Activated naive CD4-positive, alpha-beta T cell treated with anti-CD3 and anti-CD28 coated beads, Interleukin-2, amount 10 ng/mL, durations not matched to agents 7 days and 5 days (primary cell): ENCODE data around the gene SLC44A1.

ENCODE experiments used
- CTCF ChIA-PET: fragments of 350-600 bp; sonication (Branson Sonifier 250); formaldehyde crosslinking; loops from one replicate; lab custom pipeline; 2021; ENCODE audit warnings: antibody characterized with exemption; lab: Charles Lee
- DNase-seq: peaks from one replicate; pipeline ENCODE4 v3.0.0-alpha.2; 2020
- H3K27ac Mint-ChIP-seq: one replicate; pipeline ENCODE4 v1.8.0; 2021; ENCODE audit warnings: mild to moderate bottlenecking, moderate library complexity, mixed read lengths
- H3K27me3 Mint-ChIP-seq: one replicate; pipeline ENCODE4 v1.8.0; 2021; ENCODE audit warnings: mild to moderate bottlenecking, mixed read lengths
- H3K36me3 Mint-ChIP-seq: one replicate; pipeline ENCODE4 v1.8.0; 2021; ENCODE audit warnings: mixed read lengths
- H3K4me1 Mint-ChIP-seq: one replicate; pipeline ENCODE4 v1.8.0; 2021; ENCODE audit warnings: mixed read lengths
- H3K4me3 Mint-ChIP-seq: one replicate; pipeline ENCODE4 v1.8.0; 2021; ENCODE audit warnings: mild to moderate bottlenecking, moderate library complexity, mixed read lengths
- H3K9me3 Mint-ChIP-seq: one replicate; pipeline ENCODE4 v1.8.0; 2021; ENCODE audit warnings: mixed read lengths

The SLC44A1 gene

DNA sequence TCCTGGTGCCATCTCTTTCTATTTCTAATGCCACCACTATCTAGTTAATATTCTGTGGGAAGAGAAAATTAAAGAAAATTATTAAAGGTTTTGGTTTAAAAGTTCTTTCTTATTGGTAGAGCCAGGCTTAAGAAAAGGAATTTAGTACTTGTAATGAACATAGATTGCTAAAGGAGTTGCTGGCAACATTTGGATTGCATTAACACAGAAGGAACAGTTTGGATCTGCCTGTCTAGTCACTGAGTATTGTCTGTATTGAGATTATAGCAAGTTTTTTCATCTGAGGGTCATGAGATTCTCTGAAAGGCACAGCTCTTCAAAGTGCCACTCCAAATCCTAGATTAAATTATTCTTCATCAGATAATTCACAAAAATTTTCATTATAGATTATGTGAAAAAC lies 235.4 kb downstream of the SLC44A1 start:
- Mint-ChIP-seq H3K27ac (no peak overlapping the region), H3K9me3 (no peaks in the 10 kb centered on the region), H3K36me3 (no peaks in the 10 kb centered on the region), H3K27me3 (no peaks in the 10 kb centered on the region), H3K4me3 (no peak overlapping the region), H3K4me1 (no peaks in the 10 kb centered on the region)
- CTCF ChIA-PET = no interaction called here
- no peak for DNase-seq

DNA sequence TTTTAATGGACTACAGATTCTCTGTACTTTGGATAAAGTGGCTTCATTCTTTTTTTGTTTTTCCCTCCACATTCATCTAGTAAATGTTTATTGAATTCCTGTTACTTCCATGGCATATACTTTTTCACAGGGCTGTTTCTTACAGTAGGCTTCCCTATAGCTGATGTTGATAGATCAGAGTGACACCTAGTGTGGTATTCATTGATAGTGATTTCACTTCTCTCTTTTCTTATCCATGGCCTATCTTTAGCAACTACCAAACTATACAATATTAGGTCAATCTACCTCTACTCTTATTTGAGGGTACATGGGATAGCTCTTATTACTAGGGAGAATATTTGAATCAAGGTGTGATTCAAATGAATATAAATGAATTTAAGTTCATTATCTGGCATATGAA lies 239.2 kb downstream of the SLC44A1 start:
- DNase-seq = no peak
- no peak overlapping the region for H3K27ac Mint-ChIP-seq
- H3K4me3 Mint-ChIP-seq = no peak overlapping the region
- H3K36me3 Mint-ChIP-seq = no peaks in the 10 kb centered on the region
- CTCF ChIA-PET = no interaction called here
- H3K9me3 Mint-ChIP-seq = no peaks in the 10 kb centered on the region
- no peaks in the 10 kb centered on the region for H3K27me3 Mint-ChIP-seq
- H3K4me1 Mint-ChIP-seq = no peaks in the 10 kb centered on the region

DNA sequence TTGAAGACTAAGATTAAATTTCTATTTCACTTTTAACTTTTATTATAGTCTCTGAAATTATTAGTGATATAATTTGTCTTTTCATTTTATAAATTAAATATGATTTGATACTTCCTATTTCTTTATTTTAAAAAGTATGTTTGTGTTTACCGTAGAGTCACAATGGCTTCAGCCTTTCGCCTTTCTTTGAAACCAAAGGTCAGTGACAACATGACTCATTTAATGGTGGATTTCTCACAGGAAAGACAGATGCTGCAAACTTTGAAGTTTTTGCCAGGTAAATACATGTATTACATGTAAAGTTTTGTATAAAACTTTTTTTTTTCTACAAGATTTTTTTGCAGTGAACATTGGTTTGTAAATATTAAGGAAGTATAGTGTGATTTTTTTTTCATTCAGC lies 239.8 kb downstream of the SLC44A1 start:
- H3K36me3 Mint-ChIP-seq = no peaks in the 10 kb centered on the region
- H3K4me3 Mint-ChIP-seq = no peak overlapping the region
- no peaks in the 10 kb centered on the region for H3K27me3 Mint-ChIP-seq
- CTCF ChIA-PET = no interaction called here
- H3K27ac Mint-ChIP-seq = no peak overlapping the region
- DNase-seq = no peak
- no peaks in the 10 kb centered on the region for H3K4me1 Mint-ChIP-seq
- H3K9me3 Mint-ChIP-seq = no peaks in the 10 kb centered on the region

DNA sequence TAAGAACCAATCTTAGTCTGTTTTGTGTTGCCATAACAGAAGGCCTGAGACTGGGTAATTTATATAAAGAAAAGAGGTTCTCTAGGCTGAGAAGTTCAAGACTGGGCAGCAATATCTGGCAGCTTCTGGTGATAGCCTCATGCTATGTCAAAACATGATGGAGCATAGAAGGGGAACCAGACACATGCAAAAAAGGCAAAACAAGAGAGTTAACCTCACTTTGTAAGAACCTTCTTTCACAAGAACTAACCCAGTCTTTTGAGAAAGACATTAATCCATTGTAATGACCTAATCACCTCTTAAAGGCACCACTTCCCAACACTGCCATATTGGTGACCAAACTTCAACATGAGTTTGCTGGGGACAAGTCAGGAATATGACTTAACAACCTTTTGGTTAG lies 240.7 kb downstream of the SLC44A1 start:
- Mint-ChIP-seq H3K27ac (no peak overlapping the region), H3K4me3 (no peak overlapping the region), H3K4me1 (no peaks in the 10 kb centered on the region), H3K36me3 (no peaks in the 10 kb centered on the region), H3K27me3 (no peaks in the 10 kb centered on the region), H3K9me3 (no peaks in the 10 kb centered on the region)
- no peak for DNase-seq
- CTCF ChIA-PET = no interaction called here
